ENCODE data around the gene AFF1. TPM values are rescaled to one million over a fixed set of nuclear protein-coding genes. Genes with fewer than 3 reads are reported as not detected.

AFF1 gene
- total and polyA plus RNA-seq, 4 donors: 4.8 to 107 (median 57.3) TPM

- H3K4me3 ChIP-seq (ENCODE audit: low read length in 2 of 2): no peak overlapping the region
- H3K4me1 ChIP-seq (ENCODE audit: control insufficient read depth in 1 of 2, insufficient read depth in 2 of 2, low read length in 2 of 2): no peaks in the 10 kb centered on the region
- intact Hi-C loops (cut with DNase I): no loop called here
- H3K27ac ChIP-seq (ENCODE audit: low read depth in 1 of 2, low read length in 2 of 2): no peak overlapping the region
- H3K27me3 ChIP-seq (ENCODE audit: control insufficient read depth in 1 of 2, insufficient read depth in 2 of 2, low read length in 1 of 2): no peaks in the 10 kb centered on the region
- ATAC-seq (ENCODE audit: low FRiP score) (no peak), DNase-seq (no peak)
- H3K36me3 ChIP-seq (ENCODE audit: control insufficient read depth in 1 of 2, insufficient read depth in 2 of 2, low read length in 1 of 2): peaks cover 0 to 2% of the 10 kb centered on the region in 2 donors
- 69 to 71% methylated on average over 2 of the region's 2 CpGs for WGBS, 2 donors
- H3K9me3 ChIP-seq (ENCODE audit: control insufficient read depth, low read length): no peaks in the 10 kb centered on the region
These were observed 33.7 kb downstream of the AFF1 start for GRCh38 chr4:86968547-86968946.

- ATAC-seq (ENCODE audit: low FRiP score) (no peak), DNase-seq (no peak)
- 72 to 74% methylated on average over 8 of the region's 8 CpGs for WGBS, 2 donors
- Histone ChIP-seq H3K4me1 (ENCODE audit: control insufficient read depth in 1 of 2, insufficient read depth in 2 of 2, low read length in 2 of 2) (no peaks in the 10 kb centered on the region), H3K36me3 (ENCODE audit: control insufficient read depth in 1 of 2, insufficient read depth in 2 of 2, low read length in 1 of 2) (peaks cover 0 to 2% of the 10 kb centered on the region in 2 donors), H3K4me3 (ENCODE audit: low read length in 2 of 2) (no peak overlapping the region), H3K27me3 (ENCODE audit: control insufficient read depth in 1 of 2, insufficient read depth in 2 of 2, low read length in 1 of 2) (no peaks in the 10 kb centered on the region), H3K27ac (ENCODE audit: low read depth in 1 of 2, low read length in 2 of 2) (no peak overlapping the region), H3K9me3 (ENCODE audit: control insufficient read depth, low read length) (no peaks in the 10 kb centered on the region)
- intact Hi-C loops (cut with DNase I): no loop called here
These were observed 35.9 kb downstream of the AFF1 start for GRCh38 chr4:86970447-86971354.

GRCh38 chr4:86971355-86971683, 36.5 kb downstream of the AFF1 start:
- DNase-seq (no peak), ATAC-seq (ENCODE audit: low FRiP score) (no peak)
- intact Hi-C loops (cut with DNase I): no loop called here
- H3K36me3 ChIP-seq (ENCODE audit: control insufficient read depth in 1 of 2, insufficient read depth in 2 of 2, low read length in 1 of 2): peaks cover 0 to 2% of the 10 kb centered on the region in 2 donors
- no peaks in the 10 kb centered on the region for H3K27me3 ChIP-seq (ENCODE audit: control insufficient read depth in 1 of 2, insufficient read depth in 2 of 2, low read length in 1 of 2)
- H3K9me3 ChIP-seq (ENCODE audit: control insufficient read depth, low read length): no peaks in the 10 kb centered on the region
- no peak overlapping the region for H3K27ac ChIP-seq (ENCODE audit: low read depth in 1 of 2, low read length in 2 of 2)
- H3K4me3 ChIP-seq (ENCODE audit: low read length in 2 of 2): no peak overlapping the region
- H3K4me1 ChIP-seq (ENCODE audit: control insufficient read depth in 1 of 2, insufficient read depth in 2 of 2, low read length in 2 of 2): no peaks in the 10 kb centered on the region

- no peak for DNase-seq
- intact Hi-C loops (cut with DNase I): no loop called here
- Histone ChIP-seq H3K4me1 (ENCODE audit: control insufficient read depth in 1 of 2, insufficient read depth in 2 of 2, low read length in 2 of 2) (no peaks in the 10 kb centered on the region), H3K36me3 (ENCODE audit: control insufficient read depth in 1 of 2, insufficient read depth in 2 of 2, low read length in 1 of 2) (peaks cover 0 to 4% of the 10 kb centered on the region in 2 donors), H3K4me3 (ENCODE audit: low read length in 2 of 2) (no peak overlapping the region), H3K9me3 (ENCODE audit: control insufficient read depth, low read length) (no peaks in the 10 kb centered on the region), H3K27me3 (ENCODE audit: control insufficient read depth in 1 of 2, insufficient read depth in 2 of 2, low read length in 1 of 2) (no peaks in the 10 kb centered on the region), H3K27ac (ENCODE audit: low read depth in 1 of 2, low read length in 2 of 2) (no peak overlapping the region)
- no peak for ATAC-seq (ENCODE audit: low FRiP score)
- WGBS, 2 donors: 89% methylated on average over 3 of the region's 3 CpGs
These were observed 38.2 kb downstream of the AFF1 start for GRCh38 chr4:86972997-86973396.

GRCh38 chr4:86973668-86974067, 38.9 kb downstream of the AFF1 start:
- no peaks in the 10 kb centered on the region for H3K27me3 ChIP-seq (ENCODE audit: control insufficient read depth in 1 of 2, insufficient read depth in 2 of 2, low read length in 1 of 2)
- WGBS, 2 donors: 84 to 89% methylated on average over 4 of the region's 4 CpGs
- H3K9me3 ChIP-seq (ENCODE audit: control insufficient read depth, low read length): no peaks in the 10 kb centered on the region
- H3K4me3 ChIP-seq (ENCODE audit: low read length in 2 of 2): no peak overlapping the region
- intact Hi-C loops (cut with DNase I): no loop called here
- DNase-seq (no peak), ATAC-seq (ENCODE audit: low FRiP score) (no peak)
- no peak overlapping the region for H3K27ac ChIP-seq (ENCODE audit: low read depth in 1 of 2, low read length in 2 of 2)
- H3K4me1 ChIP-seq (ENCODE audit: control insufficient read depth in 1 of 2, insufficient read depth in 2 of 2, low read length in 2 of 2): no peaks in the 10 kb centered on the region
- H3K36me3 ChIP-seq (ENCODE audit: control insufficient read depth in 1 of 2, insufficient read depth in 2 of 2, low read length in 1 of 2): peaks cover 0 to 4% of the 10 kb centered on the region in 2 donors

GRCh38 chr4:86974551-86974994, 39.8 kb downstream of the AFF1 start:
- H3K4me1 ChIP-seq (ENCODE audit: control insufficient read depth in 1 of 2, insufficient read depth in 2 of 2, low read length in 2 of 2): no peaks in the 10 kb centered on the region
- WGBS, 2 donors: 73 to 82% methylated on average over 8 of the region's 8 CpGs
- ATAC-seq (ENCODE audit: low FRiP score): no peak
- H3K9me3 ChIP-seq (ENCODE audit: control insufficient read depth, low read length): no peaks in the 10 kb centered on the region
- no peak overlapping the region for H3K4me3 ChIP-seq (ENCODE audit: low read length in 2 of 2)
- no peak overlapping the region for H3K27ac ChIP-seq (ENCODE audit: low read depth in 1 of 2, low read length in 2 of 2)
- peaks cover 0 to 4% of the 10 kb centered on the region in 2 donors for H3K36me3 ChIP-seq (ENCODE audit: control insufficient read depth in 1 of 2, insufficient read depth in 2 of 2, low read length in 1 of 2)
- no peak for DNase-seq
- intact Hi-C loops (cut with DNase I): no loop called here
- H3K27me3 ChIP-seq (ENCODE audit: control insufficient read depth in 1 of 2, insufficient read depth in 2 of 2, low read length in 1 of 2): no peaks in the 10 kb centered on the region

GRCh38 chr4:86975927-86976326, 41.1 kb downstream of the AFF1 start:
- Histone ChIP-seq H3K4me1 (ENCODE audit: control insufficient read depth in 1 of 2, insufficient read depth in 2 of 2, low read length in 2 of 2) (no peaks in the 10 kb centered on the region), H3K27me3 (ENCODE audit: control insufficient read depth in 1 of 2, insufficient read depth in 2 of 2, low read length in 1 of 2) (no peaks in the 10 kb centered on the region), H3K9me3 (ENCODE audit: control insufficient read depth, low read length) (no peaks in the 10 kb centered on the region), H3K4me3 (ENCODE audit: low read length in 2 of 2) (no peak overlapping the region), H3K36me3 (ENCODE audit: control insufficient read depth in 1 of 2, insufficient read depth in 2 of 2, low read length in 1 of 2) (peaks cover 0 to 4% of the 10 kb centered on the region in 2 donors), H3K27ac (ENCODE audit: low read depth in 1 of 2, low read length in 2 of 2) (no peak overlapping the region)
- ATAC-seq (ENCODE audit: low FRiP score) (no peak), DNase-seq (no peak)
- WGBS, 2 donors: 94 to 95% methylated on average over 2 of the region's 2 CpGs
- intact Hi-C loops (cut with DNase I): no loop called here

- DNase-seq: no peak
- WGBS, 2 donors: 93 to 97% methylated on average over 4 of the region's 4 CpGs
- Histone ChIP-seq H3K36me3 (ENCODE audit: control insufficient read depth in 1 of 2, insufficient read depth in 2 of 2, low read length in 1 of 2) (peaks cover 0 to 4% of the 10 kb centered on the region in 2 donors), H3K9me3 (ENCODE audit: control insufficient read depth, low read length) (no peaks in the 10 kb centered on the region), H3K27ac (ENCODE audit: low read depth in 1 of 2, low read length in 2 of 2) (no peak overlapping the region), H3K27me3 (ENCODE audit: control insufficient read depth in 1 of 2, insufficient read depth in 2 of 2, low read length in 1 of 2) (no peaks in the 10 kb centered on the region), H3K4me1 (ENCODE audit: control insufficient read depth in 1 of 2, insufficient read depth in 2 of 2, low read length in 2 of 2) (no peaks in the 10 kb centered on the region), H3K4me3 (ENCODE audit: low read length in 2 of 2) (no peak overlapping the region)
- intact Hi-C loops (cut with DNase I): no loop called here
- no peak for ATAC-seq (ENCODE audit: low FRiP score)
These were observed 42.1 kb downstream of the AFF1 start for GRCh38 chr4:86976801-86977485.
